ENCODE results near the gene C18orf63.

Gene C18orf63

GRCh38 chr18:74387383-74387782 lies 71.7 kb downstream of the C18orf63 start:
- Histone ChIP-seq H3K4me1 (ENCODE audit: control insufficient read depth, low read depth, low read length) (peaks cover 6% of the 10 kb centered on the region), H3K4me3 (ENCODE audit: low read length) (no peak overlapping the region), H3K9me3 (ENCODE audit: control insufficient read depth, low read depth, low read length) (no peaks in the 10 kb centered on the region), H3K27me3 (ENCODE audit: control insufficient read depth, insufficient read depth, low read length) (no peaks in the 10 kb centered on the region), H3K36me3 (ENCODE audit: control insufficient read depth, low read depth, low read length) (no peaks in the 10 kb centered on the region), H3K27ac (ENCODE audit: low read length) (no peak overlapping the region), H3K9ac (ENCODE audit: low read length) (no peak overlapping the region)

- Histone ChIP-seq H3K27ac (ENCODE audit: low read length) (no peak overlapping the region), H3K9me3 (ENCODE audit: control insufficient read depth, low read depth, low read length) (no peaks in the 10 kb centered on the region), H3K36me3 (ENCODE audit: control insufficient read depth, low read depth, low read length) (no peaks in the 10 kb centered on the region), H3K4me1 (ENCODE audit: control insufficient read depth, low read depth, low read length) (peaks cover 6% of the 10 kb centered on the region), H3K9ac (ENCODE audit: low read length) (no peak overlapping the region), H3K4me3 (ENCODE audit: low read length) (no peak overlapping the region), H3K27me3 (ENCODE audit: control insufficient read depth, insufficient read depth, low read length) (no peaks in the 10 kb centered on the region)
These were observed 72.6 kb downstream of the C18orf63 start for GRCh38 chr18:74388227-74388626.

- Histone ChIP-seq H3K4me1 (ENCODE audit: control insufficient read depth, low read depth, low read length) (no peaks in the 10 kb centered on the region), H3K27me3 (ENCODE audit: control insufficient read depth, insufficient read depth, low read length) (no peaks in the 10 kb centered on the region), H3K4me3 (ENCODE audit: low read length) (no peak overlapping the region), H3K27ac (ENCODE audit: low read length) (no peak overlapping the region), H3K36me3 (ENCODE audit: control insufficient read depth, low read depth, low read length) (no peaks in the 10 kb centered on the region), H3K9me3 (ENCODE audit: control insufficient read depth, low read depth, low read length) (no peaks in the 10 kb centered on the region), H3K9ac (ENCODE audit: low read length) (no peak overlapping the region)
These were observed 73.7 kb downstream of the C18orf63 start for GRCh38 chr18:74389171-74389927.

GRCh38 chr18:74389991-74390390 lies 74.4 kb downstream of the C18orf63 start:
- Histone ChIP-seq H3K27ac (ENCODE audit: low read length) (no peak overlapping the region), H3K4me3 (ENCODE audit: low read length) (no peak overlapping the region), H3K9me3 (ENCODE audit: control insufficient read depth, low read depth, low read length) (no peaks in the 10 kb centered on the region), H3K27me3 (ENCODE audit: control insufficient read depth, insufficient read depth, low read length) (no peaks in the 10 kb centered on the region), H3K9ac (ENCODE audit: low read length) (no peak overlapping the region), H3K36me3 (ENCODE audit: control insufficient read depth, low read depth, low read length) (no peaks in the 10 kb centered on the region), H3K4me1 (ENCODE audit: control insufficient read depth, low read depth, low read length) (no peaks in the 10 kb centered on the region)

- H3K4me3 ChIP-seq (ENCODE audit: low read length) = no peak overlapping the region
- H3K9ac ChIP-seq (ENCODE audit: low read length) = no peak overlapping the region
- H3K36me3 ChIP-seq (ENCODE audit: control insufficient read depth, low read depth, low read length) = no peaks in the 10 kb centered on the region
- no peaks in the 10 kb centered on the region for H3K9me3 ChIP-seq (ENCODE audit: control insufficient read depth, low read depth, low read length)
- H3K27me3 ChIP-seq (ENCODE audit: control insufficient read depth, insufficient read depth, low read length) = no peaks in the 10 kb centered on the region
- H3K27ac ChIP-seq (ENCODE audit: low read length) = no peak overlapping the region
- no peaks in the 10 kb centered on the region for H3K4me1 ChIP-seq (ENCODE audit: control insufficient read depth, low read depth, low read length)
These were observed 75.3 kb downstream of the C18orf63 start for GRCh38 chr18:74390900-74391299.

GRCh38 chr18:74392323-74392722 lies 76.7 kb downstream of the C18orf63 start:
- Histone ChIP-seq H3K4me3 (ENCODE audit: low read length) (no peak overlapping the region), H3K27me3 (ENCODE audit: control insufficient read depth, insufficient read depth, low read length) (no peaks in the 10 kb centered on the region), H3K9ac (ENCODE audit: low read length) (no peak overlapping the region), H3K27ac (ENCODE audit: low read length) (no peak overlapping the region), H3K4me1 (ENCODE audit: control insufficient read depth, low read depth, low read length) (no peaks in the 10 kb centered on the region), H3K9me3 (ENCODE audit: control insufficient read depth, low read depth, low read length) (no peaks in the 10 kb centered on the region), H3K36me3 (ENCODE audit: control insufficient read depth, low read depth, low read length) (no peaks in the 10 kb centered on the region)

GRCh38 chr18:74395006-74395405 lies 79.4 kb downstream of the C18orf63 start:
- Histone ChIP-seq H3K27me3 (ENCODE audit: control insufficient read depth, insufficient read depth, low read length) (no peaks in the 10 kb centered on the region), H3K9me3 (ENCODE audit: control insufficient read depth, low read depth, low read length) (no peaks in the 10 kb centered on the region), H3K4me3 (ENCODE audit: low read length) (no peak overlapping the region), H3K36me3 (ENCODE audit: control insufficient read depth, low read depth, low read length) (no peaks in the 10 kb centered on the region), H3K9ac (ENCODE audit: low read length) (no peak overlapping the region), H3K27ac (ENCODE audit: low read length) (no peak overlapping the region), H3K4me1 (ENCODE audit: control insufficient read depth, low read depth, low read length) (no peaks in the 10 kb centered on the region)

GRCh38 chr18:74395648-74396154 lies 80.1 kb downstream of the C18orf63 start:
- Histone ChIP-seq H3K9me3 (ENCODE audit: control insufficient read depth, low read depth, low read length) (no peaks in the 10 kb centered on the region), H3K4me1 (ENCODE audit: control insufficient read depth, low read depth, low read length) (no peaks in the 10 kb centered on the region), H3K27ac (ENCODE audit: low read length) (no peak overlapping the region), H3K27me3 (ENCODE audit: control insufficient read depth, insufficient read depth, low read length) (no peaks in the 10 kb centered on the region), H3K4me3 (ENCODE audit: low read length) (no peak overlapping the region), H3K36me3 (ENCODE audit: control insufficient read depth, low read depth, low read length) (no peaks in the 10 kb centered on the region), H3K9ac (ENCODE audit: low read length) (no peak overlapping the region)

- Histone ChIP-seq H3K9me3 (ENCODE audit: control insufficient read depth, low read depth, low read length) (no peaks in the 10 kb centered on the region), H3K36me3 (ENCODE audit: control insufficient read depth, low read depth, low read length) (no peaks in the 10 kb centered on the region), H3K9ac (ENCODE audit: low read length) (no peak overlapping the region), H3K4me3 (ENCODE audit: low read length) (no peak overlapping the region), H3K27me3 (ENCODE audit: control insufficient read depth, insufficient read depth, low read length) (no peaks in the 10 kb centered on the region), H3K27ac (ENCODE audit: low read length) (no peak overlapping the region), H3K4me1 (ENCODE audit: control insufficient read depth, low read depth, low read length) (no peaks in the 10 kb centered on the region)
These were observed 80.8 kb downstream of the C18orf63 start for GRCh38 chr18:74396171-74397169.

- Histone ChIP-seq H3K9ac (ENCODE audit: low read length) (no peak overlapping the region), H3K4me1 (ENCODE audit: control insufficient read depth, low read depth, low read length) (no peaks in the 10 kb centered on the region), H3K4me3 (ENCODE audit: low read length) (no peak overlapping the region), H3K9me3 (ENCODE audit: control insufficient read depth, low read depth, low read length) (no peaks in the 10 kb centered on the region), H3K27me3 (ENCODE audit: control insufficient read depth, insufficient read depth, low read length) (no peaks in the 10 kb centered on the region), H3K27ac (ENCODE audit: low read length) (no peak overlapping the region), H3K36me3 (ENCODE audit: control insufficient read depth, low read depth, low read length) (no peaks in the 10 kb centered on the region)
These were observed 81.9 kb downstream of the C18orf63 start for GRCh38 chr18:74397572-74397971.

GRCh38 chr18:74399091-74399887 lies 83.7 kb downstream of the C18orf63 start:
- Histone ChIP-seq H3K27ac (ENCODE audit: low read length) (no peak overlapping the region), H3K4me1 (ENCODE audit: control insufficient read depth, low read depth, low read length) (no peaks in the 10 kb centered on the region), H3K9me3 (ENCODE audit: control insufficient read depth, low read depth, low read length) (no peaks in the 10 kb centered on the region), H3K36me3 (ENCODE audit: control insufficient read depth, low read depth, low read length) (no peaks in the 10 kb centered on the region), H3K27me3 (ENCODE audit: control insufficient read depth, insufficient read depth, low read length) (no peaks in the 10 kb centered on the region), H3K4me3 (ENCODE audit: low read length) (no peak overlapping the region), H3K9ac (ENCODE audit: low read length) (no peak overlapping the region)

All from iPS-18a (cell line).